Neuronal stem cell (in vitro differentiated cells): ENCODE data around the gene CRYGS.

Experiments
- DNase-seq: peaks from one replicate; pipeline ENCODE4 v3.0.0-alpha.2; 2013; ENCODE audit warnings: low spot score
- H2AFZ ChIP-seq: one replicate; pipeline ENCODE4 v1.6.1; 2013; ENCODE audit warnings: mild to moderate bottlenecking, low read length, inconsistent platforms
- H2AK5ac ChIP-seq: 2 replicates; pipeline ENCODE4 v1.6.1; 2013; ENCODE audit warnings: low read depth, mild to moderate bottlenecking, inconsistent platforms, low read length, moderate library complexity, mixed read lengths
- H2BK120ac ChIP-seq: 2 replicates; pipeline ENCODE4 v1.6.1; 2013; ENCODE audit warnings: low read depth, mild to moderate bottlenecking, inconsistent platforms, low read length, moderate library complexity, mixed read lengths
- H2BK12ac ChIP-seq: one replicate; pipeline ENCODE4 v1.6.1; 2013; ENCODE audit warnings: low read length, inconsistent platforms
- H2BK15ac ChIP-seq: 2 replicates; pipeline ENCODE4 v1.6.1; 2013; ENCODE audit warnings: mild to moderate bottlenecking, low read length, inconsistent platforms, mixed read lengths
- H2BK5ac ChIP-seq: one replicate; pipeline ENCODE4 v1.6.1; 2013; ENCODE audit warnings: inconsistent platforms, mild to moderate bottlenecking, low read length, moderate library complexity
- H3K14ac ChIP-seq: one replicate; pipeline ENCODE4 v1.6.1; 2013; ENCODE audit warnings: low read length, inconsistent platforms
- H3K18ac ChIP-seq: 2 replicates; pipeline ENCODE4 v1.6.1; 2013; ENCODE audit warnings: low read length, inconsistent platforms
- H3K23ac ChIP-seq: 2 replicates; pipeline ENCODE4 v1.6.1; 2013; ENCODE audit warnings: low read depth, mild to moderate bottlenecking, mixed read lengths, low read length, inconsistent platforms; ENCODE audit not compliant: poor library complexity
- H3K27ac ChIP-seq: replicated peaks from 3 replicates; pipeline ENCODE4 v1.5.1; 2013; ENCODE audit warnings: low read length, inconsistent platforms
- H3K27me3 ChIP-seq, 3 experiments: 2 replicates each; pipeline ENCODE4 v1.6.1; 2013; ENCODE audit warnings: low read length in 3 of 3, mild to moderate bottlenecking in 2 of 3, inconsistent platforms in 1 of 3, low read depth in 1 of 3, mixed read lengths in 1 of 3, moderate library complexity in 1 of 3; ENCODE audit not compliant: control insufficient read depth in 3 of 3, insufficient read depth in 3 of 3
- H3K36me3 ChIP-seq, 2 donors: replicated peaks in 1 of 2; 2 replicates each; pipeline ENCODE4 v1.6.1; 2013; ENCODE audit warnings: low read length in 2 of 2; ENCODE audit not compliant: control insufficient read depth in 2 of 2, insufficient read depth in 2 of 2
- H3K4ac ChIP-seq: 2 replicates; pipeline ENCODE4 v1.6.1; 2013; ENCODE audit warnings: inconsistent platforms, mild to moderate bottlenecking, low read length, moderate library complexity
- H3K4me1 ChIP-seq, 2 donors: 1 replicate in 1 of 2; 2 replicates in 1 of 2; pipeline ENCODE4 v1.6.1; 2013; ENCODE audit warnings: low read length in 2 of 2, low read depth in 1 of 2; ENCODE audit not compliant: control insufficient read depth in 2 of 2, insufficient read depth in 1 of 2
- H3K4me2 ChIP-seq: one replicate; pipeline ENCODE4 v1.6.1; 2013; ENCODE audit warnings: mild to moderate bottlenecking, low read length, inconsistent platforms; ENCODE audit not compliant: insufficient read depth, poor library complexity, severe bottlenecking
- H3K4me3 ChIP-seq, 2 donors: 2 replicates each; pipeline ENCODE4 v1.5.1; 2013; ENCODE audit warnings: low read length in 2 of 2, mild to moderate bottlenecking in 2 of 2, inconsistent platforms in 1 of 2, moderate library complexity in 1 of 2
- H3K79me1 ChIP-seq: one replicate; pipeline ENCODE4 v1.6.1; 2013; ENCODE audit warnings: low read depth, mild to moderate bottlenecking, inconsistent platforms, low read length, moderate library complexity
- H3K9ac ChIP-seq: one replicate; pipeline ENCODE4 v1.6.1; 2013; ENCODE audit warnings: mild to moderate bottlenecking, low read depth, low read length, inconsistent platforms; ENCODE audit not compliant: poor library complexity
- H3K9me3 ChIP-seq, 2 donors: replicated peaks in 1 of 2; 2 replicates each; pipeline versions ENCODE3 to v1.6.1; 2013; ENCODE audit warnings: low read length in 2 of 2, mild to moderate bottlenecking in 2 of 2, inconsistent platforms in 1 of 2, low read depth in 1 of 2, mixed read lengths in 1 of 2, moderate library complexity in 1 of 2; ENCODE audit not compliant: control insufficient read depth in 2 of 2, insufficient read depth in 1 of 2
- H4K8ac ChIP-seq: one replicate; pipeline ENCODE4 v1.6.1; 2013; ENCODE audit warnings: low read depth, mild to moderate bottlenecking, inconsistent platforms, low read length, moderate library complexity
- H4K91ac ChIP-seq: one replicate; pipeline ENCODE4 v1.6.1; 2013; ENCODE audit warnings: low read length, low read depth, mild to moderate bottlenecking, inconsistent platforms; ENCODE audit not compliant: poor library complexity
- WGBS, 2 donors: extraction: QIAGEN DNeasy Blood & Tissue Kit; methylation state at CpG; one replicate each; pipeline ENCODE4 v1.1.7; 2013; ENCODE audit warnings: missing lambda C conversion rate in 2 of 2, mixed read lengths in 1 of 2; ENCODE audit not compliant: insufficient read length in 2 of 2, insufficient replicate concordance in 1 of 2; ENCODE audit errors: extremely low coverage in 2 of 2; 5-methylcytosine and 5-hydroxymethylcytosine counted together

Gene CRYGS

DNA sequence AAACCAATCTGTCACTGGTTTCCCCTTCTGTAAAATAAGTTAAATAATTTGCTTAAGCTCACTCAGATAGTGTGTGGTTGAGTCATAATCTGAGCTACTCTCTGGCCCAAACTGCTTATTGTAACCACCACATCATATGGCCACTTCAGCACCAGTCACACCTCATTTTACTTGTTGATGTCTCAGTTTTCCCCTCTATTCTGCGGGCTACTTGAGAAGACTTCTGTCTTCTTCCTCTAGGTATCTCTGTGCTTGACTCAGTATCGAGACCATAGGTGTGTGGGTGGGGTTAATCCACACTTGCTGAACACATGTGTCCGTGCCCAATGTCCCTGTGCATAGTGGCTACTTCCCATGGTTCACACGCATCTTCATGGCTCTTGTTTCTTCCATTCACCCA is 32.9 kb downstream of the CRYGS start:
- H3K36me3 ChIP-seq: no peaks in the 10 kb centered on the region
- no peak overlapping the region for H3K4ac ChIP-seq
- no peak overlapping the region for H2BK5ac ChIP-seq
- H3K14ac ChIP-seq: no peak overlapping the region
- WGBS, 2 donors: no CpG with 5 or more reads among the region's 4 CpGs
- no peaks in the 10 kb centered on the region for H3K9me3 ChIP-seq
- peak overlapping the region; percentile 20 for H3K18ac ChIP-seq
- no peak overlapping the region for H3K23ac ChIP-seq
- no peak overlapping the region for H2AFZ ChIP-seq
- no peak overlapping the region for H2BK12ac ChIP-seq
- peaks cover 5 to 7% of the 10 kb centered on the region in 2 donors for H3K4me1 ChIP-seq
- H4K91ac ChIP-seq: no peak overlapping the region
- H3K79me1 ChIP-seq: no peaks in the 10 kb centered on the region
- H2BK15ac ChIP-seq: no peak overlapping the region
- H3K9ac ChIP-seq: no peak overlapping the region
- H3K4me2 ChIP-seq: no peak overlapping the region
- no peak overlapping the region for H2AK5ac ChIP-seq
- DNase-seq: no peak
- no peak overlapping the region for H4K8ac ChIP-seq
- no peak overlapping the region for H3K27ac ChIP-seq
- no peak overlapping the region for H3K4me3 ChIP-seq
- H3K27me3 ChIP-seq: peaks cover 0 to 16% (median 0%) of the 10 kb centered on the region in 3 experiments
- H2BK120ac ChIP-seq: no peak overlapping the region

DNA sequence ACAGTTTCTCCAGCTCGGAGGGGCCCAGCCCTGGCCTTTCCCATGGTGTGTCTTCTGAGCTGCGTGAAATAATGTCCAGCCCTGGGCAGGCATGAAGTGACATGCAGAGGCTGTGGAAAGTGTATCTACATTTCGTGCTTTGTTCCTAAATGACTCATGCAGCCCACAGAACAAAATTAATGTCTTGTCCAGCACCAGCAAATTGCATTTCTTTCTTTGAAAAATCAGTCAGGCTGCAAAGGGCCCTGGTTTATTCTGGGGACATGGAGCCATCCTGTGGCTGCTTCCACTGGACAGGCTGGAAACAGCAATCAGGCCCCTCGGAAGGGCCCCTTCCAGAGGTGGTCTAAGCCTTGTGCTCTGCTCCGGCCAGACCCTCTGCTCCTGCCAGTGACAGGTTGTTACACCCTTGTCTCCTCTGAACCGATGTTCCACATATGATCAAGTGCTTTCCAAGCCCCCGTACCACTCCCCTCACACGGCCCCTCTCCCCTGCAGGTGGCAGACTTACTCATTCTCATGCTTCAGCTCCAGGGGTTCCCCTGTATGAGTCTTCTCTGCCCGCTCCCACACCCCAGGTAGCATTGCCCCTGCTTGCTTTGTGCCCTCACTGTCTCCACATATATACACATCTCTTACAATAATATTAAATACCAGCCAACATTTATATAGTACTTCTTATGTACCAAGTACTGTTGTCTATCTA is 33.7 kb downstream of the CRYGS start:
- peak overlapping the region; percentile 53 for H3K18ac ChIP-seq
- no peak overlapping the region for H4K91ac ChIP-seq
- no peak overlapping the region for H3K23ac ChIP-seq
- H3K4me3 ChIP-seq: no peak overlapping the region
- H3K4me1 ChIP-seq: peaks cover 5 to 7% of the 10 kb centered on the region in 2 donors
- no peak overlapping the region for H3K27ac ChIP-seq
- DNase-seq: no peak
- no peak overlapping the region for H3K4ac ChIP-seq
- no CpG with 5 or more reads among the region's 9 CpGs for whole genome bisulfite sequencing, 2 donors
- H2BK5ac ChIP-seq: no peak overlapping the region
- no peak overlapping the region for H2AK5ac ChIP-seq
- no peak overlapping the region for H2BK15ac ChIP-seq
- H3K27me3 ChIP-seq: peaks cover 0 to 16% (median 0%) of the 10 kb centered on the region in 3 experiments
- H3K79me1 ChIP-seq: no peaks in the 10 kb centered on the region
- H3K9me3 ChIP-seq: no peaks in the 10 kb centered on the region
- H2BK12ac ChIP-seq: no peak overlapping the region
- H3K9ac ChIP-seq: no peak overlapping the region
- no peaks in the 10 kb centered on the region for H3K36me3 ChIP-seq
- H4K8ac ChIP-seq: no peak overlapping the region
- H2AFZ ChIP-seq: no peak overlapping the region
- no peak overlapping the region for H2BK120ac ChIP-seq
- no peak overlapping the region for H3K14ac ChIP-seq
- no peak overlapping the region for H3K4me2 ChIP-seq

DNA sequence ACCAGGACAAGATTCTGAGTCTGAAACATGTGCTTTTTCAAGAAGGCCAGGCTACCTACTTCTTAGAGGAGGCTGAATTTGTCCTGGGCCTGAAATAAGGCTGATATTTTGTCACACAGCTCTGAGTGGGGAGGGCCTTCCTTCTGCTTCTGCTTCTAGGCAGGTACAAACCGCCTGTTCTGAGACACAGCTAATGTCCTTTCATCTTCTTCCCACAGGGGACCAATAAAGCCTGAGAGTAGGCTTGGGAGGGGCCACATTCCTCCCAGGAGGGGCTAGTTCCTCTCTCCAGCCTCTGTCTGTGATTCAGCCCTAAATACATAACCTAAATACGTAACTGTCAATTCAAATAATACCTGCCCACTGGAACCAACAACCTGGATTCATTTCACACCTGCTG is 34.8 kb downstream of the CRYGS start:
- Histone ChIP-seq H2BK5ac (no peak overlapping the region), H2BK12ac (no peak overlapping the region), H2BK15ac (no peak overlapping the region), H3K9ac (no peak overlapping the region), H3K79me1 (no peaks in the 10 kb centered on the region), H3K9me3 (no peaks in the 10 kb centered on the region), H3K18ac (no peak overlapping the region), H3K27me3 (peaks cover 0 to 16% (median 0%) of the 10 kb centered on the region in 3 experiments), H3K4me2 (no peak overlapping the region), H3K27ac (no peak overlapping the region), H3K4ac (no peak overlapping the region), H2AFZ (no peak overlapping the region), H2BK120ac (no peak overlapping the region), H3K14ac (no peak overlapping the region), H3K4me1 (peaks cover 5 to 7% of the 10 kb centered on the region in 2 donors), H4K8ac (no peak overlapping the region), H3K4me3 (no peak overlapping the region), H3K23ac (no peak overlapping the region), H3K36me3 (no peaks in the 10 kb centered on the region), H2AK5ac (no peak overlapping the region), H4K91ac (no peak overlapping the region)
- WGBS, 2 donors: no CpG with 5 or more reads among the region's 2 CpGs
- DNase-seq: no peak

DNA sequence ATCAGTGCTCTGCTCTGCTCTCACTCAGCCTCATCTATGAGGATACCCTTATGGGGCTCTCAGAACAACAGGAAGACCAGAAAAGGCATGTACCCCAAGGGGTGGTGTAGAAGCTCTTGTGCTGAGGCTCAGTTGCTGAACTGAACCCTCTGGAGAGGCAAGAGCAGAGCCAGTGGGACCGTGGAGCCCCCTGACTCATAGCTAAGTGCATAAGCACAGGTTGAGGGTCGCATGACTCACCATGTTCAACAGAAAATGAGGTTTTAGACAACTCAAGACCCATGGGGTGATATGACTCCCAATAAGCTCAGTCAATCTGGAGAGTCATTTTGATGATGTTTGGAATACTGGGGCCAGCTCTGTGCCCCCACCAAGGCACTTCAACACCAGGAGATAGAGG is 37.3 kb downstream of the CRYGS start:
- H3K23ac ChIP-seq: no peak overlapping the region
- no CpG with 5 or more reads among the region's 2 CpGs for WGBS, 2 donors
- H2BK15ac ChIP-seq: no peak overlapping the region

More for the DNA sequence above, 37.3 kb downstream of the CRYGS start:
- peaks cover 0 to 11% of the 10 kb centered on the region in 2 donors for H3K4me1 ChIP-seq
- H3K27ac ChIP-seq: no peak overlapping the region
- no peaks in the 10 kb centered on the region for H3K9me3 ChIP-seq
- H3K4me3 ChIP-seq: no peak overlapping the region
- DNase-seq: no peak
- no peak overlapping the region for H2BK120ac ChIP-seq
- no peak overlapping the region for H4K8ac ChIP-seq
- no peak overlapping the region for H3K4ac ChIP-seq
- H3K9ac ChIP-seq: no peak overlapping the region
- H3K4me2 ChIP-seq: no peak overlapping the region
- no peak overlapping the region for H3K14ac ChIP-seq
- no peak overlapping the region for H4K91ac ChIP-seq
- no peaks in the 10 kb centered on the region for H3K79me1 ChIP-seq
- no peak overlapping the region for H2BK12ac ChIP-seq
- H2AFZ ChIP-seq: no peak overlapping the region
- no peak overlapping the region for H3K18ac ChIP-seq
- no peaks in the 10 kb centered on the region for H3K36me3 ChIP-seq
- H3K27me3 ChIP-seq: peaks cover 0 to 26% (median 0%) of the 10 kb centered on the region in 3 experiments
- no peak overlapping the region for H2BK5ac ChIP-seq
- H2AK5ac ChIP-seq: no peak overlapping the region
